BE2C (cell line): Measurements from ENCODE around the gene FAM3A.

ENCODE experiments used
- DNase-seq: peaks from one replicate; pipeline ENCODE4 v3.0.0-alpha.2; 2020
- H3K27me3 ChIP-seq: fragments of 250-450 bp; sonication (Bioruptor Pico); 2 replicates; pipeline ENCODE4 v1.5.1; 2020; ENCODE audit warnings: mild to moderate bottlenecking
- H3K36me3 ChIP-seq: fragments of 250-450 bp; sonication (Bioruptor Pico); 2 replicates; pipeline ENCODE4 v1.5.1; 2020; ENCODE audit warnings: mild to moderate bottlenecking
- H3K4me1 ChIP-seq: fragments of 250-450 bp; sonication (Bioruptor Pico); 2 replicates; pipeline ENCODE4 v1.5.1; 2020
- H3K4me3 ChIP-seq: 2 replicates; pipeline ENCODE4 v1.5.1; 2011; ENCODE audit warnings: low read depth, low read length
- H3K9me3 ChIP-seq: fragments of 250-450 bp; sonication (Bioruptor Pico); 2 replicates; pipeline ENCODE4 v1.5.1; 2020
- TF ChIP-seq, protein P1 (sequence below): IDR thresholded peaks from 2 replicates; pipeline ENCODE4 v1.5.1; 2012; ENCODE audit warnings: mild to moderate bottlenecking, low read depth, low read length

The FAM3A gene

DNA sequence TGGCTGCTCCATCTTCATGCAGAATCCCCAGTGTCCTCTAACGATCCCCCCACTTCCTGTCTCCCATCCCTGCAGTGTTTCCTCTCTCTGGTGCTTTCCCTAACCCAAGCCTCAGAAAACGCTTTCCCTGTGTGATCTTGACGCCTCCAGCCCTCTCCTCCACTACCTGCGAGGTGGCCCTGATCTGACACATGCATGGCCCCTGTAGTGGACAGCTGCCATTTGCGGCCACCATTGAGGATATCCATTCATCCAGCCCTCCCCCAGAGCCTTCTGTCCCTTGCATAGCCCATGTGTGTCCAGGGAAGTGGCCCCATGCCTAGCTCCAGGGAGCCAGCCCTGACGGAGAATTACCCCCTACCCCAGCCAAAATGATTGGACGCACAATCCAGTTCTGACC lies 32.7 kb downstream of the FAM3A start:
- H3K27me3 ChIP-seq: no peaks in the 10 kb centered on the region
- no peak for DNase-seq
- peaks cover 13% of the 10 kb centered on the region for H3K36me3 ChIP-seq
- H3K9me3 ChIP-seq: no peaks in the 10 kb centered on the region
- TF ChIP-seq, protein P1, sequence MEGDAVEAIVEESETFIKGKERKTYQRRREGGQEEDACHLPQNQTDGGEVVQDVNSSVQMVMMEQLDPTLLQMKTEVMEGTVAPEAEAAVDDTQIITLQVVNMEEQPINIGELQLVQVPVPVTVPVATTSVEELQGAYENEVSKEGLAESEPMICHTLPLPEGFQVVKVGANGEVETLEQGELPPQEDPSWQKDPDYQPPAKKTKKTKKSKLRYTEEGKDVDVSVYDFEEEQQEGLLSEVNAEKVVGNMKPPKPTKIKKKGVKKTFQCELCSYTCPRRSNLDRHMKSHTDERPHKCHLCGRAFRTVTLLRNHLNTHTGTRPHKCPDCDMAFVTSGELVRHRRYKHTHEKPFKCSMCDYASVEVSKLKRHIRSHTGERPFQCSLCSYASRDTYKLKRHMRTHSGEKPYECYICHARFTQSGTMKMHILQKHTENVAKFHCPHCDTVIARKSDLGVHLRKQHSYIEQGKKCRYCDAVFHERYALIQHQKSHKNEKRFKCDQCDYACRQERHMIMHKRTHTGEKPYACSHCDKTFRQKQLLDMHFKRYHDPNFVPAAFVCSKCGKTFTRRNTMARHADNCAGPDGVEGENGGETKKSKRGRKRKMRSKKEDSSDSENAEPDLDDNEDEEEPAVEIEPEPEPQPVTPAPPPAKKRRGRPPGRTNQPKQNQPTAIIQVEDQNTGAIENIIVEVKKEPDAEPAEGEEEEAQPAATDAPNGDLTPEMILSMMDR: no peak
- no peaks in the 10 kb centered on the region for H3K4me1 ChIP-seq
- no peak overlapping the region for H3K4me3 ChIP-seq

DNA sequence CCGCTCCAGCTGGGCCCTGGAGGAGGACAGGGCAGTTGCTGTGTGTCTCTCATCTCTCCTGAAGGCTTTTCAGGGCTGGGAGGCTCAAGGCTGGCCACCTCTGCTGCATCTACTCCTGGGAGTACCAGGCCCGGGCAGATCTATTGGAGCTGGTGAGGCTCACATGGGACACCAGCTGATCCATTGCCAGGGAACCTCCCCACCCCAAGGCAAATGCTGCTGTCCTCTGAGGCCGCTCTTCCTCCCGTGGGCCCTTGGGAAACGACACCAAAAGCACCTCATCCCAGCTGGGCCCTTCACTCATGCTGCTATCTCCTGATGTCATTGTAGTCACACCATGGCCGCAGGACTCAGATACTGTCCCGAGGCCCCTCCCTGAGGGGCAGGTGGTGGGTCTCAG lies 33.2 kb downstream of the FAM3A start:
- no peaks in the 10 kb centered on the region for H3K4me1 ChIP-seq
- TF ChIP-seq, protein P1: no peak
- H3K36me3 ChIP-seq: peaks cover 13% of the 10 kb centered on the region
- no peak for DNase-seq
- H3K4me3 ChIP-seq: no peak overlapping the region
- no peaks in the 10 kb centered on the region for H3K9me3 ChIP-seq
- H3K27me3 ChIP-seq: no peaks in the 10 kb centered on the region

DNA sequence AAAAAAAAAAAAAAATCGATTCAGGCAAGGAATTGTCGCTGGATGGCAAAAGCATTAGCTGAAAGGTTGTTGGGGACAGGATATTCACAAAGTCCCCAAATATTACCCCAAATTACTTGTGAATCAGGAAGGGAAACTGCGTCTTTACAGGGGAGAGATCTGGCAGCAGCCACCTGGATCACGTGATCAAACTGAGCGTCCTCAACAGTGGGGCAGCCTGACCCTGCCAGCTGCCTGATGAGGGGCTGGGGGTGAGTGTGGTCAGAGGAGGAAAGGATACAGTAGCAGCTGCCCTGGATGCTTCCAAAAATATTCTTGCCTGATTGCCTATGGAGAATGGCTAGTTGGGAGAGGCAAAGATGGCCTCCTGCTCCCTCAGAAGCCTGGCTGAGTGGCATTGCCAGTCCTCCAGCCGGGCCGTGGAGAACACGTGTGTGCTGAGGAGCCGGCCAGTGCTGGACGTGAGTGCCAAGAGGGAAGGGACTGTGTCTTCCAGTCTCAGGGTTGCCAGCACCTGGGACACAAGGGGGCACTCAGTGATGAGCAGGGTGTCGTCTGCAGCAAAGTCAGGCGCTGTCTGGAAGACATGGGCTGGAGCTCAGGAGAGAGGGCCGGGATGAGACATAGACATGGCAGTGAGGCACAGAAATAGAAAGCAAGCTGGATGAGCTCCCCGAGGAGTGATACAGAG lies 34.0 kb downstream of the FAM3A start:
- Histone ChIP-seq H3K27me3 (no peaks in the 10 kb centered on the region), H3K36me3 (peaks cover 13% of the 10 kb centered on the region), H3K9me3 (no peaks in the 10 kb centered on the region), H3K4me3 (no peak overlapping the region), H3K4me1 (no peaks in the 10 kb centered on the region)
- TF ChIP-seq, protein P1: no peak
- no peak for DNase-seq

DNA sequence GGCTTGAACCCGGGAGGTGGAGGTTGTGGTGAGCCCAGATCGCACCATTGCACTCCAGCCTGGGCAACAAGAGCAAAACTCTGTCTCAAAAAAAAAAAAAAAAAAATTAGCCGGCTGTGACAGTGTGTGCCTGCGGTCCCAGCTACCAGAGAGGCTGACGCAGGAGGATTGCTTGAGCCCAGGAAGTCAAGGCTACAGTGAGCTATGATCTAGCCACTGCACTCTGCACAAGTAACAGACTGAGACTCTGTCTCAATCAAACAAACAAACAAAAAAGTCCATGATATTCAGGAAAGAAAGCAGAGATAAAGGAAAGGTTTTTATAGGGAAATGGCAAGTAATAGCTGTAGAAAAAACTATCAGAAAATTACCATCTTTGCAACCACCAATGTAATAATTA lies 34.8 kb downstream of the FAM3A start:
- Histone ChIP-seq H3K27me3 (no peaks in the 10 kb centered on the region), H3K4me3 (no peak overlapping the region), H3K9me3 (no peaks in the 10 kb centered on the region), H3K4me1 (no peaks in the 10 kb centered on the region), H3K36me3 (peaks cover 13% of the 10 kb centered on the region)
- TF ChIP-seq, protein P1: no peak
- no peak for DNase-seq

DNA sequence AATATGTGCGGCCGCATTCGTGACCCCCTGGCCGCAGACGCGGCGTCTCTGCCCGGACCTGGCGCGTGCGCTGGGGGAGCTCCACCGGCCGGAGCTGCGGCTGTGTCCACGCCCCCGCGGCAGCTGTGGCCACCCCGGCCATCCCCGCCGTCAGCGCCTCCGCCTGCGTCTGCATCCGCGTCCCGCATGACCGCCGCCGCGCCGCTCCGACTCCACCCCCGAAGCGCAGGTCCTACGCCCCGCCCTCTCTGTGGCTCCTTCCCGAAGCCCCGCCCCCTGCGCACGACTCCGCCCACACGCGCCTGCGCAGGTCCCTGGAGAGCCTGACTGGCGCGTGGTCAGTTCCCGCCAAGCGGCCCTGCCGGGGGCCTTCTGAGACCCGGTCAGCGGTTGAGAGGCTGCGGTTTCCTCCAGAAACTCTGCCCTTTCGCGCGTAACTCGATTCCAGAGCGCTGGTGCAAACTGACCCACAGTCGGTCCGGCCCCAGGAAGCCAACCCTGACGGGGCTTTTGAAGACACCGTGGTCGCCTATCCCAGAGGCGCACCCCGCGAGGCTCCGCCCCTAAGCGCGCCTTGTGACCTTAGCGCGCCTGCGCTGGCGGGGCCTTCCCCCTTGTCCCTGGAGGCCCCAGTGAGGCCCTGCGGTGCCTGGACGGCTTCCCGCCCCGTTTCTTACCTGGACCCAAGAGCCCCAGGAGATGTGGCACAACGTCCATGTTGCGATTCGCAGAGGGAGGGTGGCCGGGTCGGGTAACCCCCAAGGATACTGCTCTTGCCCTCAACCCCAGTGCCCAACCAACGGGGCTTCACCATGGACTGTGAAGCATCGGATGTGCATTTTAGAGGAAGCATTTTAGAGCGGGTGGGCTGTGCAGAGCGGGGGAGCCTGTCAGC lies 37.1 kb downstream of the FAM3A start, which contains the start of gene LAGE3:
TSS of gene LAGE3 (minus strand) at position 554 of the 895 bp plus-strand sequence. CDS start at position 188, 366 bp downstream.
- Histone ChIP-seq H3K4me3 (peak within 1 kb of the TSS; percentile 55), H3K4me1 (no peaks in the 10 kb centered on the region), H3K9me3 (no peaks in the 10 kb centered on the region), H3K36me3 (no peaks in the 10 kb centered on the region), H3K27me3 (no peaks in the 10 kb centered on the region)
- TF ChIP-seq, protein P1: no peak
- DNase-seq: peak; percentile 93
